ENCODE data around the gene RTP2.

GRCh38 chr3:187750513-187751123, 48.3 kb upstream of the RTP2 start:
- TF ChIP-seq CTCF (IDR thresholded peaks at IDR 0.05) (no peak), POLR2AphosphoS5 (IDR thresholded peaks at IDR 0.05) (no peak)

All from prostate gland (tissue), 2 donors.